Progenitor cell of endocrine pancreas (in vitro differentiated cells): ENCODE data around the gene RETREG3. TPM values are rescaled to one million over a fixed set of nuclear protein-coding genes. Genes with fewer than 3 reads are reported as not detected.

Experiments
- DNase-seq: peaks from one replicate; pipeline ENCODE4 v3.0.0; 2021; ENCODE audit warnings: low spot score; ENCODE audit not compliant: unreplicated experiment
- H3K27ac Mint-ChIP-seq: 2 replicates; pipeline ENCODE4 v1.8.0; 2021; ENCODE audit warnings: mild to moderate bottlenecking, moderate library complexity, mixed read lengths
- H3K27me3 Mint-ChIP-seq: 2 replicates; pipeline ENCODE4 v1.8.0; 2021; ENCODE audit warnings: mixed read lengths
- H3K36me3 Mint-ChIP-seq: 2 replicates; pipeline ENCODE4 v1.8.0; 2022; ENCODE audit warnings: mixed read lengths; ENCODE audit not compliant: insufficient read depth
- H3K4me1 Mint-ChIP-seq: 2 replicates; pipeline ENCODE4 v1.8.0; 2021; ENCODE audit warnings: low read depth, mixed read lengths
- H3K4me3 Mint-ChIP-seq: 2 replicates; pipeline ENCODE4 v1.8.0; 2021; ENCODE audit warnings: low read depth, mild to moderate bottlenecking, moderate library complexity, mixed read lengths
- H3K9me3 Mint-ChIP-seq: 2 replicates; pipeline ENCODE4 v1.8.0; 2021; ENCODE audit warnings: low read depth, mixed read lengths
- CTCF ChIP-seq: fragments of 200-600 bp; sonication (generic); IDR thresholded peaks from one replicate; pipeline ENCODE4 v1.5.0; 2021; ENCODE audit warnings: antibody characterized with exemption, mild to moderate bottlenecking; ENCODE audit not compliant: unreplicated experiment
- total RNA-seq: library from RNA; stranded (reverse); gene quantifications from 2 replicates; pipeline ENCODE4 v1.2.1, GENCODE V29; 2021

Gene RETREG3
- total RNA-seq, 1 donor from 2014 or later: 80.5 TPM

- Mint-ChIP-seq H3K9me3 (no peaks in the 10 kb centered on the region), H3K36me3 (peaks cover 17% of the 10 kb centered on the region), H3K4me1 (peaks cover 18% of the 10 kb centered on the region), H3K27ac (no peak overlapping the region), H3K27me3 (no peaks in the 10 kb centered on the region), H3K4me3 (no peak overlapping the region)
- no peak for DNase-seq
- no peak for TF ChIP-seq CTCF
These were observed 34.7 kb downstream of the RETREG3 start for GRCh38 chr17:42574463-42574862.

GRCh38 chr17:42573095-42573494 is 36.1 kb downstream of the RETREG3 start:
- H3K27ac Mint-ChIP-seq: no peak overlapping the region

GRCh38 chr17:42571435-42572225 is 37.5 kb downstream of the RETREG3 start:
- Mint-ChIP-seq H3K27ac (no peak overlapping the region), H3K9me3 (no peaks in the 10 kb centered on the region), H3K4me3 (no peak overlapping the region), H3K36me3 (peaks cover 17% of the 10 kb centered on the region), H3K27me3 (no peaks in the 10 kb centered on the region), H3K4me1 (peaks cover 10% of the 10 kb centered on the region)
- no peak for DNase-seq
- no peak for TF ChIP-seq CTCF

More at GRCh38 chr17:42573095-42573494, 36.1 kb downstream of the RETREG3 start:
- DNase-seq: no peak
- H3K27me3 Mint-ChIP-seq: no peaks in the 10 kb centered on the region
- H3K9me3 Mint-ChIP-seq: no peaks in the 10 kb centered on the region
- H3K36me3 Mint-ChIP-seq: peaks cover 17% of the 10 kb centered on the region
- TF ChIP-seq CTCF: no peak
- no peak overlapping the region for H3K4me3 Mint-ChIP-seq
- peaks cover 15% of the 10 kb centered on the region for H3K4me1 Mint-ChIP-seq

- Mint-ChIP-seq H3K27me3 (no peaks in the 10 kb centered on the region), H3K27ac (no peak overlapping the region), H3K4me3 (peak overlapping the region; percentile 33), H3K4me1 (peaks cover 9% of the 10 kb centered on the region), H3K36me3 (peaks cover 14% of the 10 kb centered on the region), H3K9me3 (no peaks in the 10 kb centered on the region)
- TF ChIP-seq CTCF: no peak
- DNase-seq: no peak
These were observed 40.6 kb downstream of the RETREG3 start for GRCh38 chr17:42568341-42569111.

- H3K4me3 Mint-ChIP-seq: peak within 1 kb of the TSS; percentile 91
- no peaks in the 10 kb centered on the region for H3K27me3 Mint-ChIP-seq
- DNase-seq: peak; percentile 88
- H3K27ac Mint-ChIP-seq: peak within 1 kb of the TSS; percentile 79
- no peak for TF ChIP-seq CTCF
- no peaks in the 10 kb centered on the region for H3K9me3 Mint-ChIP-seq
- H3K4me1 Mint-ChIP-seq: peaks cover 17% of the 10 kb centered on the region
- peaks cover 8% of the 10 kb centered on the region for H3K36me3 Mint-ChIP-seq
These were observed 42.1 kb downstream of the RETREG3 start, which contains the start of gene MLX for GRCh38 chr17:42566883-42567573. MLX (plus strand) TSS chr17:42567100; CDS start chr17:42567125, 25 bp downstream.
